Right lung (tissue), 5 donors: ENCODE measurements around the gene BCLAF1. TPM values are rescaled to one million over a fixed set of nuclear protein-coding genes. Genes with fewer than 3 reads are reported as not detected.
"Not testable (repeated sequence)": the region's sequence is repeated elsewhere in the genome, so short reads cannot be mapped to it uniquely, and the experiment has no call there.

Source experiments
- DNase-seq, 2 donors: peaks; one replicate each; pipeline ENCODE4 v3.0.0-alpha.2; 2013
- polyA plus RNA-seq, 5 donors: library from polyadenylated mRNA; unstranded; fragments of 120-200 nt; gene quantifications; one replicate each; pipeline versions ENCODE4 v1.2.1 to v1.2.3, GENCODE V29; 2013; ENCODE audit warnings: inconsistent platforms in 1 of 5, low replicate concordance in 1 of 5; ENCODE audit not compliant: insufficient read length in 5 of 5, insufficient read depth in 1 of 5

BCLAF1 gene
- polyA plus RNA-seq, 5 donors = 132 to 259 (median 235) TPM

- peak; percentile 91 to 96 for DNase-seq
Observed at GRCh38 chr6:136249811-136250685, 39.6 kb downstream of the BCLAF1 start, which contains the start of gene MTFR2. Gene MTFR2, minus strand, starts transcription at chr6:136250311. Its CDS starts 1,212 bp downstream, at chr6:136249099.

- no peak for DNase-seq
Observed at GRCh38 chr6:136249336-136249735, 40.3 kb downstream of the BCLAF1 start.

DNA sequence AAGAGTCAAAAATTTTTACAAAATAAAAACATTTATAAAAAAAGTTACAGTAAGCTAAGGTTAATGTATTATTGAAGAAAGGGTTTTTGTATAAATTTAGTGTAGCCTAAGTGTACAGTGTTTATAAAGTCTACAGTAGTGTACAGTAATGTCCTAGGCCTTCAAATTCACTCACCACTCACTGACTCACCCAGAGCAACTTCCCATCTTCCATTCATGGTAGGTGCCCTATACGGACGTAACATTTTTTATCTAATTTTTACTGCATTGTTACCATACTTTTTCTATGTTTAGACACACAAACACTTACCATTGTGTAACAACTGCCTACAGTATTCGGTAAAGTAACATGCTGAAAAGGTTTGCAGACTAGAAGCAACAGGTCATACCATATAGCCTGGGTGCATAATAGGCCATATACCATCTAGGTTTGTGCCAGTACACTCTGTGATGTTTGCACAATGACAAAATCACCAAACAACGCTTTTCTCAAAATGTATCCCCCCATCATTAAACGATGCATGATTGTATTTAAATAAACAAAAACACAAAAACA, 45.5 kb downstream of the BCLAF1 start:
- DNase-seq = no peak

DNA sequence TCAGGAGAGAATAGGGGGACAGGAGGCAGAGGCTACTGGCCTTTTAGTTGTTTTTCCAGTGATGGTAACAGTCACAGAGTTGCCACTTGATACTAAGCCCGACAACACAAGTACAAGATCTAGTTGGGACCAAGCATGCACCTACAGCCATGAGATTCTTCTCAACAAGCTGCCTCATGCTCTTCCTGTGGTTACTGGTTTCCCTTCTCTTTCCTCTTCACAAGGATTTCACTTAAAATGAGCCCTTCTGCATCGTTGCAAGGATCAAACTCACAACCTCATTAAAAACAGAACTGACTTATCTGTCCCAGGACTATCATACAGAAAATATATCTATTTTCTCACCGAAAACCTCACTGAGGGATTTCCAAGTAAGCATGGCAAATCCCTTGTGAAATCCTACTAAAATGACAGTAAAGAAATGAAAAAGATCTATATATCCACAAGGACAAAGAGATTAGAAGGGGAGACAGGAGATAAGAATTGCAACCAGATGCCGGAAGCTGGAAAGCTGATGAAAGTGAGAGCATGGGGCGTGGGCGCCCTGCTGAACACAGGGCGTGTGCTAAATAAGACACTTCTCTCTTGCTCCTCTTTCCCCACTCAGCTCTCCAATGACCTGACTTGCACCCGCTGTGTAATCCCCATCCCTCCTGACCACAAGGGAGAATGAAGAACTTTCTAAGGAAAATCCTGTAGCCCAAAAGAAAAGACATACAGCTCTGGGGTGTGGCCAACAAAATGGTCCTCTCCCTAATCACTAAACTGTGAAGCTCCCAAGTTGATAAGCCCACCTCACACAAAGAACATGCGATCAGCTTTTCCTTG, 53.0 kb downstream of the BCLAF1 start:
- DNase-seq = no peak

GRCh38 chr6:136235233-136235564, 54.4 kb downstream of the BCLAF1 start:
- DNase-seq = no peak

DNA sequence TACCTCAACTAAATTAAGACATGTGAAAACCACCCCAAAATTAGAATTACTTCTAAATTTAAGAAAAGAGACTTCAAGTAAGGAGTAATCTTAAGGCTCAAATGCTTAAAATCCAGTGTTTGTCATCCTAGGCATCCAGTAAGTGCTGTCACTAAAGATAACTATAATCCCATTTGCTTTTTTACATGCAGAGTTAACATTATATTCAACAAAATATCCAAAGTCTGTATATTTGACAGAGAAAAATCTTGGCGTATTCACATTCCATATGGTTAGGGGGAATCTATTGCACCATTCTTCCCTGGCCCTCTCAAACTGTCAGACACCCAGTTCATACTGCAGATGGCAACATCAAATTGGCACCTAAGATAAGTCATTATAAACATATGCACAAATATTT, 56.9 kb downstream of the BCLAF1 start:
- DNase-seq = no peak

DNA sequence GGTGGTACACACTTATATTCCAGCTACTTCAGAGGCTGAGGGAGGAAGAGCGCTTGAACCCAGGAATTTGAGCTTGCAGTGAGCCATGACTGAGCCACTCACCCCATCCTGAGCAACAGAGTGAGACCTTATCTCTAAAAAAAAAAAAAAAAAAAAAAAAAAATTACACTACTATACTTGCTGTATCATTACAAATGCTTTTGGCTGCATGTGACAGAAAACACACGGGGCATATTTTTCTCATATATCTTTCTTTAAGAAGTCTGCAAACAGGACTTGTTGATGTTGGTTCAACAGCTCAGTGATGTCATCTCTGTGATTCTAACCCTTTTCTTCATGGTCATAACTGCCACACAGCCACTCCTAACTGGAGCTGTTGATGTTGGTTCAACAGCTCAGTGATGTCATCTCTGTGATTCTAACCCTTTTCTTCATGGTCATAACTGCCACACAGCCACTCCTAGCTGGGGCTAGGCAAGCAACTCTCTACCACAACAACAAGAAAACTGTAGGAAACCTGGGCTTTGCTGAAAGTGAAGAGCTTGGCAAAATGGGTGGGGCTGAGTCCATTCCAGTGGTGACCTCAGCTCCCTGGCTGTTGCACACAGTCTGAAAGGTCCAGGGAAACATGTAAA, 59.3 kb downstream of the BCLAF1 start:
- DNase-seq = no peak

DNA sequence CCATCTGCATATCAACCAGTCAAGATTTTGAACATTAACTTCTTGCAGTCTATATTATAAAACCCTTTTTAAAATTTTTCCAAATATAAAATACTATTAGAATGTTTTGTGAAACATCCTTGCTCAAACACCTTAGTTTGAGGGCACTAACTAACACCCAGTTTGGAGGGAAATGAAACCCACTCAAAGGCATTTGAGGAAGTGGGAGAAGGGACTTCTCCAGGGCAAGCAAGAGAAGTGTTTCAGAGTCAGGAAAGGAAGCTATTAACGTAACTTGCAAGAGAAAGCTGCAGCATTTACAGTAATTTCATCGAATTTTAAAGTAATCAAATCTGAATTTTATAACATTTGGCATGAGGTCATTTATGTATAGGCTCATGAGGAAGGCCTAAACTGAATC, 60.8 kb downstream of the BCLAF1 start:
- no peak for DNase-seq

DNA sequence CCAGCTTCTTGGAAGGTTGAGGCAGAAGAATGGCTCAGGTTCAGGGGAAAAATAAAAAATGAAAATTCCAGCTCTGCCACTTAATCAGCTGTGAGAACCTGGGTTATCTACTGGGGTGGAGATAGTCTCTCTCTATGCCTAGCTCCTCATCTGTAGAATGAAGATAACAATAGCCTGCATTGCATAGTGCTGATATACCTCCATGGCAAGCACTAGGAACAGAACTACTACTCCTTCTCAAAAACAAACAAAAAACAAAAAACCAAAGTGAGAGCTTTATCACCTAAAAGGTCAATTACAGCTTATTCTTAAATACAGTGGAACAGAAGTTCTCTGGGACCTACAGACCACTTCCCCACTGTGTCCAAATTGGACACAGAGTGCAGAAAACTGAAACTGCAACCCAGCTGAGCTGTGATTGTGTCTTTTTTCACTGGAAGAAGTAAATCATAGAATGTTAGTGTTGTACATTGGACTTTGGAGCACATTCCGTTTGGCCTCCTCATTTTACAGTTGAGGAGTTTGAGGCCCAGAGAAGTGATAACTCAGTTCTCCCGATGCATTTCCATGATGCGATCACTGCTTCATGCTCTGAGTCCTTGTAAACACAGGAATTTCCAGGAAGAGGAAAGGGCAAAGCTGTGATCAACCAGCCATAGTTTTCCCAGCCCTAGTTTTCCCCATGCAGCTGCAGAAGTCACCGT, 62.8 kb downstream of the BCLAF1 start:
- DNase-seq = no peak

- DNase-seq = peak; percentile 33 to 63
Observed at GRCh38 chr6:136226027-136226673, 63.5 kb downstream of the BCLAF1 start.

- no peak for DNase-seq
Observed at GRCh38 chr6:136225496-136225895, 64.2 kb downstream of the BCLAF1 start.

- not testable (repeated sequence) for DNase-seq
Observed at GRCh38 chr6:136224974-136225373, 64.7 kb downstream of the BCLAF1 start.

DNA sequence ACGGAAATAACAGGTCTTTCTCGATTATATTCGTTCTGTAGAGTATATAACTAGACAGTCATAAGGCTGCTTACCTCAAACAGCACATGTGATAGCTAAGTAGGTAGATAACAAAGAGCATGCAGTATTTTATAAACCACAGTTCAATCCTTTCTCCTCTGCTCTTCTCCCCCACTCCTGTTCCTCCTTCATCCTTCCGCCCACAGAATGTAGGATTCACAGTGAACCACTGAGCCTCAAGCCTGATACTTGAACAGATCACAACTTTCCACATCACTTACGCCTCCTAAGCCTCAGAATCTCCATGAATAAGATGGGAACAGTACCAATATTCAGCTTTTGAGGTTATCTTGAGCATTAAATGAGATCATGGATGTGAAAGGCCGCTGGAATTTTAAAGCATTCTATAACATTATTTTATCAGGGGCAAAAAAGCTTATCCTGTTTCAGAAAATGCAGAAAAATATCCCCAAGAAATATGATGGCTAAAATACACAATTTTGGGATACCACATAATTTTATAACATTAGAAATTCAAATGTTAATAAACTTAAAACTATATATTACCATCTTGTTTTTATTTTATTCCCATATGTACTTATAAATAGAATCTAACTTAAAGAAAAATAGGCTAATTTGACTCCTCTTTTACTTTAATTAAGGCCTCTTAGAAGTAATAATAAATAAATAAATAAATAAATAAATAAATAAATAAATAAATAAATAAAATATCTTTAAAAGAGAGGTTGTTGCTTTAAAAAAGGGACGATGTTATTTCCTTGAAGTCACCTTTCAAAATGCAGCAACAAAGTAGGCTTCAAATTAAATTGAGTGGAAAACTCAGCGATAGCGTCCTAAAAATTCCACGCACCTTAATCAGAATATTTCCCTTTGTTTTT, 72.9 kb downstream of the BCLAF1 start:
- DNase-seq = no peak

GRCh38 chr6:136213853-136214252, 75.8 kb downstream of the BCLAF1 start:
- no peak for DNase-seq

GRCh38 chr6:136213012-136213539, 76.6 kb downstream of the BCLAF1 start:
- peak; percentile 73 to 80 for DNase-seq

GRCh38 chr6:136212608-136213007, 77.0 kb downstream of the BCLAF1 start:
- no peak for DNase-seq

DNA sequence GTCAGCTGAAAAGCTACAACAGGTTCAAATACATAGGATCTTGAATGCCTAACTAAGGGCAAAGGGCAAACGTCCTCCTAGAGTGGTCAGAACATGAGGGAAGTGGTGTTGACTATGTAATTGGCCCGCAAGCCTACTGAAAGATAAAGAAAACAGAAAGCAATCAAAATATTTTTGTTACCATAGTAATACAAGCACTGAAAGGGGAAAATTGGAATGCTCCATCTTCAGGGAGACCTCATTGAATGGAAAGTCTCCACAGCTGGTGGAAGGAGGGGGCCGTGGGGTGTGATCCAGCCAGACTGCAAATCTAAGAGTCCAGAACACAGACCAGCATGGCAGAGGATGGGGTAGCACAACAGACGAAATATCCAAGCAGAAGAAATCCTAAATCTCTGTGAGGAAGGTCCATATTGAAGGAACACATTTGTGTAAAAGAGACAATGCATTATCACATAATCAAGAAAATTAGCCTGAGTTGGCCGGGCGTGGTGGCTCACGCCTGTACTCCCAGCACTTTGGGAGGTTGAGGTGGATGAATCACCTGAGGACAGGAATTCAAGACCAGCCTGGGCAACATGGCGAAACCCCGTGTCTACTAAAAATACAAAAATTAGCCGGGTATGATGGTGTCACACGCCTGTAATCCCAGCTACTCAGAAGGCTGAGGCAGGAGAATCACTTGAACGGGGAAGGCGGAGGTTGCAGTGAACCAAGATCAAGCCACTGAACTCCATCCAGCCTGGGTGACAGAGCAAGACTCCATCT, 79.1 kb downstream of the BCLAF1 start:
- DNase-seq = no peak

GRCh38 chr6:136209496-136209895, 80.2 kb downstream of the BCLAF1 start:
- no peak for DNase-seq

DNA sequence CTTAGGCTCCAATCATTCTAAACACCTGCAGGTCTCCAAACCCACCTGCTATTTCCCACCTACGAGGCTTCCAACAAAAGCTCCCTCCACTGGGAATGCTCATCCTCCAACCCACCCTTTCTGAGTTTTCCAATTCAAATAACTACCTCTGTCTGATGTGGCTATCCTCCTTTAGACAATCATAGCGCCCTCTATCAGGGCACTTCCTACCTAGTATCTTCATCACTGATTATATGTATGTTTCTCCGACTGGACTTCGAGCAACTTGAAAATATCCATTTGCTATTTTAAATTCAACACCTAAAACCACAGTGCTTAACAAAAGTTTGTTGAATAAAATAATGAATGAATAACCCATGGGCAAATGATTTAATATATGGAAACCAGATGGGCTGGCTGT, 80.9 kb downstream of the BCLAF1 start:
- no peak for DNase-seq
